Fibroblast of mammary gland (primary cell): ENCODE measurements around the gene AKR1D1.

ENCODE experiments used
- DNase-seq: peaks from one replicate; pipeline ENCODE4 v3.0.0-alpha.2; 2010; ENCODE audit warnings: low read depth
- H3K4me3 ChIP-seq: 2 replicates; pipeline ENCODE4 v1.5.1; 2011; ENCODE audit warnings: low read depth, mild to moderate bottlenecking, low read length, moderate library complexity; ENCODE audit not compliant: control insufficient read depth
- CTCF ChIP-seq: conservative IDR thresholded peaks from 2 replicates; pipeline ENCODE4 v1.5.1; 2011; ENCODE audit warnings: low read depth, low read length, inconsistent platforms; ENCODE audit not compliant: control insufficient read depth, insufficient read depth

Gene AKR1D1

GRCh38 chr7:138076196-138076595 lies at the start of gene AKR1D1:
Gene AKR1D1, plus strand, starts transcription at chr7:138076459. Its CDS starts 60 bp downstream, at chr7:138076519.
- DNase-seq, result no peak
- TF ChIP-seq CTCF, result no peak
- no peak within 1 kb of the TSS for H3K4me3 ChIP-seq

- no peak for DNase-seq
- H3K4me3 ChIP-seq, result no peak overlapping the region
- no peak for TF ChIP-seq CTCF
These were observed 49.2 kb upstream of the AKR1D1 start for GRCh38 chr7:138027100-138027499.

- no peak for DNase-seq
- TF ChIP-seq CTCF, result no peak
These were observed 47.1 kb upstream of the AKR1D1 start for GRCh38 chr7:138029126-138029525.

GRCh38 chr7:138029941-138030340 lies 46.3 kb upstream of the AKR1D1 start:
- H3K4me3 ChIP-seq, result no peak overlapping the region
- TF ChIP-seq CTCF, result no peak
- no peak for DNase-seq

More at GRCh38 chr7:138029126-138029525, 47.1 kb upstream of the AKR1D1 start:
- no peak overlapping the region for H3K4me3 ChIP-seq

GRCh38 chr7:138030679-138031351 lies 45.4 kb upstream of the AKR1D1 start:
- no peak overlapping the region for H3K4me3 ChIP-seq
- peak; percentile 60 for DNase-seq
- no peak for TF ChIP-seq CTCF

- H3K4me3 ChIP-seq, result no peak overlapping the region
- no peak for TF ChIP-seq CTCF
- DNase-seq, result no peak
These were observed 44.1 kb upstream of the AKR1D1 start for GRCh38 chr7:138032186-138032585.

GRCh38 chr7:138032770-138033169 lies 43.5 kb upstream of the AKR1D1 start:
- no peak overlapping the region for H3K4me3 ChIP-seq
- no peak for DNase-seq
- no peak for TF ChIP-seq CTCF
